Choroid plexus epithelial cell (primary cell): ENCODE results near the gene RFFL.
A peak's percentile ranks its signal among the peaks of the same experiment; 100 is the strongest.
"Not testable (repeated sequence)": the region's sequence is repeated elsewhere in the genome, so short reads cannot be mapped to it uniquely, and the experiment has no call there.

Experiments
- DNase-seq: peaks from one replicate; pipeline ENCODE4 v3.0.0-alpha.2; 2010; ENCODE audit warnings: low read depth
- H3K4me3 ChIP-seq: 2 replicates; pipeline ENCODE4 v1.5.1; 2011; ENCODE audit warnings: low read depth, mild to moderate bottlenecking, control low read depth, low read length, moderate library complexity
- CTCF ChIP-seq: conservative IDR thresholded peaks from 2 replicates; pipeline ENCODE4 v1.5.1; 2011; ENCODE audit warnings: low read depth, mild to moderate bottlenecking, control low read depth, inconsistent platforms, low read length, moderate library complexity

Gene RFFL

DNA sequence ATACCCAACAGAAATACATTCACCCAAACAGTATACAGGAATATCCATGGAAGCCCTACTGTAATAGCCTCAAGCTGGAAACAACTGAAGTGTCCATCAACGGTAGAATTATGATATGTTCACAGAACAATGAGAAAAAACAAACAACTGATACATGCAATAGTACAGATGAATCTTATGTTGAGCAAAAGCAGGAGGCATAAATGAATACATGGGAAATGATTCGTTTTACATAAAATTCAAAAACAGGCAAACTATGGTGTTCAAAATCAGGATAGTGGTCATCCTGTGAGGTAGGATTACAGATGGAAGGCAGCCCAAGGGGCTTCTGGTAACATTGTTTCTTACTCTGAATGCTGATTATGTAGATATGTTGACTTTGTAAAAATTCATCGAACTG lies 25.1 kb downstream of the RFFL start:
- no peak for DNase-seq
- no peak overlapping the region for H3K4me3 ChIP-seq
- no peak for TF ChIP-seq CTCF

- DNase-seq, result no peak
- no peak for TF ChIP-seq CTCF
- H3K4me3 ChIP-seq, result no peak overlapping the region
These were observed 32.7 kb downstream of the RFFL start for GRCh38 chr17:35030780-35031179.

DNA sequence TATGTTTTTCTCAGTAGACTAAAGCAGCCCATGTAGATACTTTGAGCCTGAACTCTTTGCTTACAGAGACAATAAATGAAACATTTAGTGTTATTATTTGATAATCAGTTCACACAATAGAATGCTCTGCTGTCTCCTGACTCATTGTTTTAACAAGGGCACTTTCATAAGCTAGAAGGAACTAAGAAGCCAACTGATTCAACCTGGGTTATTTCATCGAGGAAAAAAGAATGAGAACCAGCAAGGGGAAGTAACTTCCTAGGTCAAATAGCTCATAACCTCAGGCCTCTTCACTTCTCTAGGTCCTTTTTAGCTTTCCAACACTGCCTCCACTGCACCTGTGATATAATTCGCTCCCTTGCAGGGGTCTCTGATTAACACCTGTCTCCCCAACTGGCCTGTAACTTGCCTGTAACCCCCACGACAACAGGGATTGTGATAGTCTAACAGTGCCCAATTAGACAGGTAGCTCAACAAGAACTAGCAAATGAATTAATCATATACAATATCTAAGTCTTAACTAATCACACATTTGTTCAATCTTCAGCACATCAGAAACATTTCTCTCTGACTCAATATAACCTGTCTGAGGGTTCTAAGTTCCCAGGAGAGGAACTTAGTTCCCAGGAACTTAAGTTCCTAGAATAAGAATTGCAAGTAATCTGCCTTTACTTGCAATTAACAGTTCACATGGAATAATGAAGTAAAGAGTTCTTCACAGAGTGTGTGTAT lies 34.8 kb downstream of the RFFL start:
- DNase-seq, result peak; percentile 27
- no peak for TF ChIP-seq CTCF
- no peak overlapping the region for H3K4me3 ChIP-seq

DNA sequence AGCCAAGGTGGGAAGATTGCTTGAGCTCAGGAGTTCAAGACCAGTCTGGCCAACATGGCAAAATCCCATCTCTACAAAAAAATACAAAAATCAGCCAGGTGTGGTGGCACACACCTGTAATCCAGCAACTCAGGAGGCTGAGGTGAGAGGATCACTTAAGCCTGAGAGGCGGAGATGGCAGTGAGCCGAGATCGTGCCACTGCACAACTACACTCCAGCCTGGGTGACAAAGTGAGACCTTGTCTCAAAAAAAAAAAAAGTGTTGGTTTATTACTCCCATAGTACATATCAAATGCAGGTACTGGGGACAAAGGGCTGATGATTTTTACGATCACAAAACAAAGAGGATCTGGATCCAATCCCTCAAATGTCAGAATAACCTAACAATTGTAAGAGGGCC lies 35.4 kb downstream of the RFFL start:
- not testable (repeated sequence) for DNase-seq

DNA sequence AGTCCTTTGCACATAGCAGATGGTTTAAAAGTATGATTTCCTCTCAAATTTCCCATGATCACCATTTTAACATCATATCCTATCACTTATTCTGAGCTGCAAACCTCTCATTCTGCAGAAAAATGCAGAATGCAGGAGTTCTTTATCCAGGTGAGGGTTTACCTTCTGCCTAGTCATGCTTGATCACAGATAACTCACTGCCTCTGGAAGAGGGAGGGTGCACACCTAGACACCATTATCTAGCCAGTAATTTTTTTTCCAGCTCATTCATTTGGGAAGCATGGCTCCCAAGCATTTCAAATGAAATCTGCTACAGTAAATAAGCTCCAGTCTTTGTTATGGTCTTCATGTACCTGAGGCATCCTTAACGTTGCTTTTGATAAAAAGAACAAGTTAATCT lies 38.0 kb downstream of the RFFL start:
- H3K4me3 ChIP-seq, result no peak overlapping the region
- no peak for TF ChIP-seq CTCF
- DNase-seq, result no peak

More for the DNA sequence above, 35.4 kb downstream of the RFFL start:
- not testable (repeated sequence) for H3K4me3 ChIP-seq

GRCh38 chr17:35023538-35023937 lies 40.0 kb downstream of the RFFL start:
- no peak overlapping the region for H3K4me3 ChIP-seq
- DNase-seq, result peak; percentile 25
- no peak for TF ChIP-seq CTCF

- DNase-seq, result peak; percentile 98
- no peak overlapping the region for H3K4me3 ChIP-seq
- TF ChIP-seq CTCF, result peak; percentile 60
These were observed 40.9 kb downstream of the RFFL start for GRCh38 chr17:35022536-35023063.
